Lower lobe of right lung (tissue), 2 donors: ENCODE data around the gene ANKRD49. TPM values are rescaled to one million over a fixed set of nuclear protein-coding genes. Genes with fewer than 3 reads are reported as not detected.

Experiments
- ATAC-seq, 2 donors: fragments of 200-7000 bp; cut with Tn5 transposase; one replicate each; pipeline ENCODE4 v1.9.1; 2020 to 2022; ENCODE audit warnings: mild to moderate bottlenecking in 2 of 2, moderate library complexity in 2 of 2
- DNase-seq: peaks from one replicate; pipeline ENCODE4 v3.0.0-alpha.2; 2020
- H3K27ac ChIP-seq: fragments of 200-600 bp; one replicate; pipeline ENCODE4 v1.8.0; 2022
- H3K27me3 ChIP-seq: fragments of 200-600 bp; one replicate; pipeline ENCODE4 v1.8.0; 2022; ENCODE audit warnings: low read depth
- H3K36me3 ChIP-seq: fragments of 200-600 bp; one replicate; pipeline ENCODE4 v1.8.0; 2022; ENCODE audit warnings: mild to moderate bottlenecking
- H3K4me1 ChIP-seq: fragments of 200-600 bp; one replicate; pipeline ENCODE4 v1.8.0; 2022
- H3K4me3 ChIP-seq: fragments of 200-600 bp; one replicate; pipeline ENCODE4 v1.8.0; 2022; ENCODE audit warnings: mild to moderate bottlenecking
- H3K9me3 ChIP-seq: fragments of 200-600 bp; one replicate; pipeline ENCODE4 v1.8.0; 2022
- intact Hi-C: fragments of 100-400 bp; cut with DNase I; formaldehyde crosslinking; loops from one replicate; pipeline ENCODE4 v1.11.0; 2022
- long read RNA-seq: library from polyadenylated mRNA; unstranded; transcript quantifications from one replicate; pipeline ENCODE4 v2.0.0, GENCODE V29; 2021
- total RNA-seq: library from RNA; stranded (reverse); fragmentation: NEBNext Ultra II Directional; extraction: Animal tissue kit (Norgen Biotek cat#: 25700); gene quantifications from one replicate; pipeline ENCODE4 v1.2.1, GENCODE V29; 2021
- TF ChIP-seq, protein P1 (sequence below): fragments of 200-600 bp; IDR thresholded peaks from one replicate; pipeline ENCODE4 v1.8.0; 2022; ENCODE audit warnings: antibody characterized with exemption, mild to moderate bottlenecking
- donor health status: DM: no; HTN: yes; CAD: no; lungs with severe emphysema.

ANKRD49 gene, protein sequence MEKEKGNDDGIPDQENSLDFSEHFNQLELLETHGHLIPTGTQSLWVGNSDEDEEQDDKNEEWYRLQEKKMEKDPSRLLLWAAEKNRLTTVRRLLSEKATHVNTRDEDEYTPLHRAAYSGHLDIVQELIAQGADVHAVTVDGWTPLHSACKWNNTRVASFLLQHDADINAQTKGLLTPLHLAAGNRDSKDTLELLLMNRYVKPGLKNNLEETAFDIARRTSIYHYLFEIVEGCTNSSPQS
- total RNA-seq, result 14.7 TPM
- long read RNA-seq, transcript ANKRD49-208 (2 exons, 3,002 nt), result minor isoform, 9 of 28 reads
- long read RNA-seq, transcript ANKRD49-210 (3 exons, 2,268 nt), result major isoform, 15 of 28 reads
- long read RNA-seq, partial matches to known transcripts, result 0 of 28 reads
- long read RNA-seq, other reads (novel, unspliced or antisense), result 2 of 28 reads

DNA sequence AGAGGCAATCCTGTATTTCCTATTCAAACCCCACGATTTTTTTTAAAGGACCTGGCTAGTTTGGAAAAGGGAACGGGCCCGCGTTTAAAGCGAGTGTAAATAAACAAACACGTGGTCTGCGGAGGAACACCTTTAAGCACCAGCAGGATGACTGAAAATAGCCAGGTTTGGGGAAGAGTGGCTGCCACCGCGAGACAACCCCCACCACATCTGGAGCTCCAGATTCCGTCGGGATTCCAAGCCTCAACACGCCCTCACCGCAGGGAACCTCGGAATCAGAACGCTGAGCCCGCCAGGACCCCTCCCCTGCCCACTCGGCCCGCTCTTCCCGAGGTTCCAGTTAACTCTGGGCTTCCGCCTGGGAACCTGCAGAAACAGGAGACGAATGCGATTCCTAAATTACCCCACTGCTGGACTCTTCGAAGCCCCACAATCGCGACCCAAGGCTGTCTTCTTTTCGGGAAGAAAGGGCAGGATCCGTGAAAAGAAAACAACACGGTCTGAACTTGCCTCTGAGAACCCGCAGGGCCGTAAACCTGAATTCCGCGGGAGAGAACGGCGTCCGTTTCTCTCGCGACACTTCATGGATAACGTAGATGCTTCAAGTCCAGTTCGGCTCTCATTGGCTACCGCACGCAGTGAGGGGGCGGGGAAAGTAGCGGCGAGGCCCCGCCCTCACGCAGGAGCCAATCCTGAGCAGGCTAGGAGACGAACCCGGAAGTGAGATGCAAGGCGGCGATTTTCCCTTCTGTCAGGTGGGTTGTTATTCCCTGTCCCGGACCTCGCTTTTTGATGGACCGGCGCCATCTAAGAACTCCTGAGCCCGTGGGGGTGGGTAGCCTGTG, at the start of gene ANKRD49, which contains the start of gene MRE11:
Gene ANKRD49 (plus strand): TSS at position 704 of the 845 bp plus-strand sequence. CDS start 2,710 bp downstream, outside the sequence.
Gene MRE11 (minus strand): TSS at position 564 of the 845 bp plus-strand sequence. CDS start 1,043 bp downstream, outside the sequence.
- Histone ChIP-seq H3K4me1 (peaks cover 22% of the 10 kb centered on the region), H3K9me3 (no peaks in the 10 kb centered on the region), H3K4me3 (peak within 1 kb of the TSS; percentile 84), H3K36me3 (peaks cover 43% of the 10 kb centered on the region), H3K27ac (peak within 1 kb of the TSS; percentile 86), H3K27me3 (no peaks in the 10 kb centered on the region)
- ATAC-seq (peak; percentile 100), DNase-seq (peak; percentile 98)
- intact Hi-C loops, result no loop called here
- TF ChIP-seq, protein P1, sequence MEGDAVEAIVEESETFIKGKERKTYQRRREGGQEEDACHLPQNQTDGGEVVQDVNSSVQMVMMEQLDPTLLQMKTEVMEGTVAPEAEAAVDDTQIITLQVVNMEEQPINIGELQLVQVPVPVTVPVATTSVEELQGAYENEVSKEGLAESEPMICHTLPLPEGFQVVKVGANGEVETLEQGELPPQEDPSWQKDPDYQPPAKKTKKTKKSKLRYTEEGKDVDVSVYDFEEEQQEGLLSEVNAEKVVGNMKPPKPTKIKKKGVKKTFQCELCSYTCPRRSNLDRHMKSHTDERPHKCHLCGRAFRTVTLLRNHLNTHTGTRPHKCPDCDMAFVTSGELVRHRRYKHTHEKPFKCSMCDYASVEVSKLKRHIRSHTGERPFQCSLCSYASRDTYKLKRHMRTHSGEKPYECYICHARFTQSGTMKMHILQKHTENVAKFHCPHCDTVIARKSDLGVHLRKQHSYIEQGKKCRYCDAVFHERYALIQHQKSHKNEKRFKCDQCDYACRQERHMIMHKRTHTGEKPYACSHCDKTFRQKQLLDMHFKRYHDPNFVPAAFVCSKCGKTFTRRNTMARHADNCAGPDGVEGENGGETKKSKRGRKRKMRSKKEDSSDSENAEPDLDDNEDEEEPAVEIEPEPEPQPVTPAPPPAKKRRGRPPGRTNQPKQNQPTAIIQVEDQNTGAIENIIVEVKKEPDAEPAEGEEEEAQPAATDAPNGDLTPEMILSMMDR, result no peak

DNA sequence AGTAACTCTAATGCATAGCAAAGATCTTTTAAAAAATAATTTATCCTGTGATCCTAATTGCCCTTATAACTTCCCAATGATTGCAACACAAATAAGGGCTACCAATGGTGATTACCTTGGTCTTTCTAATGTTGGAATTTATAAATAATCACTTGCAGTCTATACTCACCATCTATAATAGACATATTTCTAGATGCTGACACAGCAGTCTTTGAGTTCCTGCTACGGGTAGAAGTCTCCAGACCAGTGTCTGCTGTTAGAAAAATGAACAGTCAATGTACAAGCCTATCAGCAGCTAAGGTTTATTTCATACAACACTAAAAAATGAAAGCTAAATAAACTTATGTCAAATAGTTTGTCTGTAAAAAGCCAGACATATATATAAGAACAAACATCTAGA, 48.1 kb upstream of the ANKRD49 start:
- H3K27ac ChIP-seq, result no peak overlapping the region
- no peaks in the 10 kb centered on the region for H3K27me3 ChIP-seq
- TF ChIP-seq, protein P1, result no peak
- ATAC-seq (no peak), DNase-seq (no peak)
- no peaks in the 10 kb centered on the region for H3K4me1 ChIP-seq
- H3K4me3 ChIP-seq, result no peak overlapping the region
- intact Hi-C loops, result no loop called here
- H3K9me3 ChIP-seq, result no peaks in the 10 kb centered on the region
- peaks cover 55% of the 10 kb centered on the region for H3K36me3 ChIP-seq

DNA sequence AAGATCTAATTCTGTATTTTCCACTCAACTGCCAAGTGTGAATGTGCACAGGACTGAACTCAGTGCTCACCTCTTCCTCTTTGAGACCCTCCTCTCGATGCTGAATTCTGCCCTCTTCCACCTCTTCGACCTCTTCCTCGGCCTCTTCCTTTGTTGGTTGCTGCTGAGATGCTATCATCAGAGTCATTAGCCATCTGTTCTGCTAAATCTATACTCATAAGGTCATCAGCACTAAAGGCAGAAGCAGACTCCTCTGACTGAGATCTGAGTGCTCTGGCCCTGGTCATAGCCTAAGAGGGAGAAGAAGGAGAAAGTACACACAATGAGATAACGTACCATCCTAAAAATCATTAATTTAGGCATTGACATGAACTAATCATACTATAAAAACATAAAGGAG, 46.6 kb upstream of the ANKRD49 start:
- Histone ChIP-seq H3K4me3 (no peak overlapping the region), H3K27me3 (no peaks in the 10 kb centered on the region), H3K36me3 (peaks cover 50% of the 10 kb centered on the region), H3K4me1 (no peaks in the 10 kb centered on the region), H3K9me3 (no peaks in the 10 kb centered on the region), H3K27ac (no peak overlapping the region)
- TF ChIP-seq, protein P1, result no peak
- no peak for DNase-seq
- ATAC-seq, result no peak
- intact Hi-C loops, result no loop called here

DNA sequence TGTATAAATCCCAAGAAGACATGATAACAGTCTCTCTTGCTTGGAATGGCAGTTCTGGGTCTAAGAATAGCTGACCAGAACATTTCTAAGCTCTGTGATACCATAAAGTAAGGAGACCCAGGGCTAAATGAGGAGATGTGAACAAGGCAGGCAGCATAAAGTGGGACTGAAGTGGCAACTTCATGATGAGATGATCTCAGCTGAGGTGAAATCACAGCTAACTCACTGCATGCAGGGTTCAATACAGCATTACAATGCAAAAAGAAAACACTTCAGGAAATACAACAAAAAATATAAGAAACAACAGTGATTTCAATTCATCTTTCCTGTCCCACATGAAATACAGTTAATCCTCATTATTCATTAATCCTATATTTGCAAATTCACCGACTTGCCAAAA, 44.8 kb upstream of the ANKRD49 start:
- Histone ChIP-seq H3K36me3 (peaks cover 36% of the 10 kb centered on the region), H3K27ac (no peak overlapping the region), H3K27me3 (no peaks in the 10 kb centered on the region), H3K4me3 (no peak overlapping the region), H3K4me1 (no peaks in the 10 kb centered on the region), H3K9me3 (no peaks in the 10 kb centered on the region)
- no peak for ATAC-seq
- intact Hi-C loops, result no loop called here
- TF ChIP-seq, protein P1, result no peak
- no peak for DNase-seq

DNA sequence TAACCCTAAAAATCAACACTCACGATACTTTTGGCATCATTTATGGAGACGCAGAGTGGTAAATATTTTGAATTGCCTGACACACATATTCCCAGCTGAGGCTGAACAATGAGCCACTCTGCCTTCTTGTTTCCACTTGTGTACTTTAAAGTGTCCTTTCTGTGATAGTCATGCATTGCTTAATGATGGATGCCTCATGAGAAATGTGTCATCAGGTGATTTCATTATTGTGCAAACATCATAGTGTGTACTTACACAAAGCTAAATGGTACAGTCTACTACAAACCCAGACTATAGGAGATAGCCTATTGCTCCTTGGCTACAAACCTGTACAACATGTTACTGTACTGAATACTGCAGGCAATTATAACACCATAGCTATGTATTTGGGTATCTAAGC, 44.3 kb upstream of the ANKRD49 start:
- H3K4me1 ChIP-seq, result no peaks in the 10 kb centered on the region

More for the DNA sequence above, 44.3 kb upstream of the ANKRD49 start:
- intact Hi-C loops, result no loop called here
- H3K27me3 ChIP-seq, result no peaks in the 10 kb centered on the region
- H3K36me3 ChIP-seq, result peaks cover 35% of the 10 kb centered on the region
- no peaks in the 10 kb centered on the region for H3K9me3 ChIP-seq
- TF ChIP-seq, protein P1, result no peak
- H3K4me3 ChIP-seq, result no peak overlapping the region
- no peak overlapping the region for H3K27ac ChIP-seq
- ATAC-seq (peak in 1 of 2 donors; percentile 33), DNase-seq (no peak)
